Adrenal gland (tissue), 12 donors: ENCODE measurements around the gene NUP50. TPM values are rescaled to one million over a fixed set of nuclear protein-coding genes. Genes with fewer than 3 reads are reported as not detected.

Experiments used
- DNase-seq, 7 donors: peaks; one replicate each; pipeline ENCODE4 v3.0.0-alpha.2; 2019 to 2020
- H3K27ac ChIP-seq, 5 donors: fragments of 200-600 bp; sonication (generic) in 4 of 5; 1 replicate in 3 of 5; 2 replicates in 2 of 5; pipeline versions ENCODE4 v1.5.1 to v1.8.0; 2016 to 2020; ENCODE audit warnings: mild to moderate bottlenecking in 1 of 5
- H3K27me3 ChIP-seq: fragments of 200-600 bp; 2 replicates; pipeline ENCODE4 v1.8.0; 2021
- H3K36me3 ChIP-seq, 2 donors: fragments of 200-600 bp; replicated peaks in 1 of 2; 1 replicate in 1 of 2; 2 replicates in 1 of 2; pipeline versions ENCODE4 v1.5.1 to v1.8.0; 2018 to 2022
- H3K4me1 ChIP-seq, 2 donors: fragments of 200-600 bp; replicated peaks in 1 of 2; 1 replicate in 1 of 2; 2 replicates in 1 of 2; pipeline versions ENCODE4 v1.5.1 to v1.8.0; 2018 to 2021
- H3K4me3 ChIP-seq, 4 donors: fragments of 200-600 bp; sonication (generic) in 3 of 4; one replicate each; pipeline ENCODE4 v1.5.1; 2016 to 2018
- H3K9me3 ChIP-seq, 3 donors: fragments of 200-600 bp; sonication (generic) in 1 of 3; replicated peaks in 1 of 3; 1 replicate in 2 of 3; 2 replicates in 1 of 3; pipeline versions ENCODE4 v1.5.1 to v1.8.0; 2016 to 2021
- POLR2A ChIP-seq, 2 donors: fragments of 450-650 bp; IDR thresholded peaks; one replicate each; pipeline ENCODE4 v1.6.1; 2017; ENCODE audit warnings: antibody characterized with exemption in 2 of 2, mild to moderate bottlenecking in 2 of 2, moderate library complexity in 1 of 2
- WGBS, 4 donors: extraction: QIAGEN DNeasy Blood & Tissue Kit in 2 of 4; methylation state at CpG; one replicate each; pipeline versions ENCODE4 v1.1.5 to v1.1.7; 2013 to 2017; 5-methylcytosine and 5-hydroxymethylcytosine counted together
- intact Hi-C, 2 donors: fragments of 100-400 bp; cut with DNase I; formaldehyde crosslinking; loops; one replicate each; pipeline versions ENCODE4 v1.14.1 to v1.15.0; 2022 to 2023
- polyA plus RNA-seq, 3 donors: library from polyadenylated mRNA; stranded (reverse); fragments of 200-250 nt in 2 of 3; fragments of 350-450 nt in 1 of 3; fragmentation: Illumina TruSeq in 1 of 3; extraction: RNeasy Lipid Tissue Mini Kit (QIAGEN cat#74804) in 1 of 3; gene quantifications; one replicate each; pipeline ENCODE4 v1.2.3, GENCODE V29; 2013 to 2014
- total RNA-seq, 9 donors: library from RNA; depleted of rRNA in 4 of 9; stranded (reverse); fragments of >200 nt in 4 of 9; fragments of 120-200 nt in 1 of 9; fragmentation: NEBNext Ultra II Directional in 1 of 9; extraction: Animal tissue kit (Norgen Biotek cat#: 25700) in 1 of 9; gene quantifications; one replicate each; pipeline versions ENCODE4 v1.1.0 to v1.2.4, GENCODE V29; 2013 to 2023
- TF ChIP-seq, protein P1 (sequence below), 6 experiments: fragments of 450-650 bp in 4 of 6; fragments of 200-600 bp in 2 of 6; sonication (generic) in 1 of 6; IDR thresholded peaks; 1 replicate in 5 of 6; 2 replicates in 1 of 6; pipeline versions ENCODE4 v1.5.1 to v1.8.0; 2016 to 2021; ENCODE audit warnings: antibody characterized with exemption in 6 of 6, mild to moderate bottlenecking in 2 of 6, moderate library complexity in 1 of 6
- donor health status: healthy with polysubstance abuse.
- donor health status: Bipolar disorder and iron deficiency.
- donor health status: DM: yes; HTN: yes; CAD: no.
- donor health status: DM: no; HTN: no; CAD: no.
- donor health status: DM: no; HTN: no; CAD: no.
- donor health status: DM: yes; HTN: yes; CAD: no.

Gene NUP50
- total and polyA plus RNA-seq, 12 donors: 14.9 to 126 (median 64.6) TPM

DNA sequence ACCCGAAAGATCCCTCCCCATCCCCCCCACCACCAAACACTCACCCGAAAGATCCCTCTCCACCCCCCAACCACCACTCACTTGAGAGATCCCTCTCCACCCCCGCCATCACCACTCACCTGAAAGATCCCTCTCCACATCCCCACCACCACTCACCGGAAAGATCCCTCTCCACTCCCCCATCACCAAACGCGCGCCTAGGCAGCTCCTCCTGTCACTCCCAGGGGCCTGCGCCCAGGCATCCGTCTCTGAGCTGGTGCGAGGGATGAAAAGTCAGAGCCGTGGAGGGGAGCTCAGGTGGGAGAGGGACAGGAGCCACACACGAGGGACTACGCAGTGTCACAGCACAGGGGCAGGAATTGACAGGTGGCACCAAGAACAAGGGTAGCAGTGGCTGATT is 65.5 kb downstream of the NUP50 start:
- TF ChIP-seq POLR2A (IDR thresholded peaks at IDR 0.05): no peak
- TF ChIP-seq, protein P1, sequence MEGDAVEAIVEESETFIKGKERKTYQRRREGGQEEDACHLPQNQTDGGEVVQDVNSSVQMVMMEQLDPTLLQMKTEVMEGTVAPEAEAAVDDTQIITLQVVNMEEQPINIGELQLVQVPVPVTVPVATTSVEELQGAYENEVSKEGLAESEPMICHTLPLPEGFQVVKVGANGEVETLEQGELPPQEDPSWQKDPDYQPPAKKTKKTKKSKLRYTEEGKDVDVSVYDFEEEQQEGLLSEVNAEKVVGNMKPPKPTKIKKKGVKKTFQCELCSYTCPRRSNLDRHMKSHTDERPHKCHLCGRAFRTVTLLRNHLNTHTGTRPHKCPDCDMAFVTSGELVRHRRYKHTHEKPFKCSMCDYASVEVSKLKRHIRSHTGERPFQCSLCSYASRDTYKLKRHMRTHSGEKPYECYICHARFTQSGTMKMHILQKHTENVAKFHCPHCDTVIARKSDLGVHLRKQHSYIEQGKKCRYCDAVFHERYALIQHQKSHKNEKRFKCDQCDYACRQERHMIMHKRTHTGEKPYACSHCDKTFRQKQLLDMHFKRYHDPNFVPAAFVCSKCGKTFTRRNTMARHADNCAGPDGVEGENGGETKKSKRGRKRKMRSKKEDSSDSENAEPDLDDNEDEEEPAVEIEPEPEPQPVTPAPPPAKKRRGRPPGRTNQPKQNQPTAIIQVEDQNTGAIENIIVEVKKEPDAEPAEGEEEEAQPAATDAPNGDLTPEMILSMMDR (IDR thresholded peaks at IDR 0.05): no peak
- H3K4me1 ChIP-seq: peaks cover 0 to 26% of the 10 kb centered on the region in 2 donors
- H3K27me3 ChIP-seq: no peaks in the 10 kb centered on the region
- DNase-seq: no peak
- H3K9me3 ChIP-seq: no peaks in the 10 kb centered on the region
- 86 to 95% (median 92%) methylated on average over 8 to 13 of the region's 13 CpGs for WGBS, 4 donors
- H3K27ac ChIP-seq: no peak overlapping the region
- H3K36me3 ChIP-seq: no peaks in the 10 kb centered on the region
- intact Hi-C loops: no loop called here
- no peak overlapping the region for H3K4me3 ChIP-seq

DNA sequence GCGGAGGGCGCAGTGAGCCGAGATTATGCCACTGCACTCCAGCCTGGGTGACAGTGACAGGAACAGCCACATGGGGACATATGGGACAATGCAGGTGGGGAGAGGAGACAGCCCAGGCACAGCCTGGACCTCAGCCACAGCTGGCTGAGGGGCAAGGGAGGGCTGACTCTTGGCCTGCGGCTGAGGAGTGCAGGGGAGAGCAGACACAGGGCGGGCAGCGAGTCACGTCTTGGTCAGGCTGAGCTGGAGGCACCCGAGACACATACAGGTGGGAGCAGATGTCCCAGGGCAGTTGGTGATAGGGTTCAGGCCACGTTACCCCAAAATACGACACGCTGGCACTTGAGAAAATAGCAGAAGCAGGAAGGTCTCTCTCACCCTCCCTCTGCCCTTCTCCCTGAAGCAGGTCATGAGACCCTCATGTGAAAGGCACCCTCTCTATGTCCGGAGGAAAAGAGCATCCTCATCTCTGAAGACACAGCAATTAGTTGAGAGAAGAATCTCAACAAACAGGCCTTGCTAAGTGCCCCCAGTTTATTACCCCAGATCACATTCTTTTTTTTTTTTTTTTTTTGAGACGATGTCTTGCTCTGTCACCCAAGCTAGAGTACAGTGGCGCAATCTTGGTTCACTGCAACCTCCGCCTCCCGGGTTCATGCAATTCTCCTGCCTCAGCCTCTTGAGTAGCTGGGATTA is 66.4 kb downstream of the NUP50 start:
- H3K4me1 ChIP-seq: peaks cover 0 to 29% of the 10 kb centered on the region in 2 donors

DNA sequence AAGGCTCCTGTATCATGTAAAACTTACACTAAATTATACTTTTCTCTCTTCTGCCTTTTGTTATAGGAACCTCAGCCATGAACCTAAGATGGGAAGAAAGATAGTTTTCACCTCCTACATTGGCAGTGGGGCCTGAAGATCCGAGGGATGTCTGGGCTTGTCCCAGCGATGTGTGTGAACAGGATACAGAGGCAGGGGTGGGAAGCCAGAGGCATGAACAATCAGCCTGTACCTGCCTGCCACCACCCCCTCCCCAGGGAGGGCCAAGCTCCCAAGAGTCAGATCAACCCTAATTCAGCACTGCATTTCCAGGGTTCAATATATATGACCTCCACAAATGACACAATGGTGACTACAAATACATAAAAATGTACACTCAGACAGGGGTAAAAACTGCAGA is 67.6 kb downstream of the NUP50 start:
- no peaks in the 10 kb centered on the region for H3K9me3 ChIP-seq
- intact Hi-C loops: no loop called here
- no peaks in the 10 kb centered on the region for H3K36me3 ChIP-seq
- peaks cover 0 to 21% of the 10 kb centered on the region in 2 donors for H3K4me1 ChIP-seq
- no peaks in the 10 kb centered on the region for H3K27me3 ChIP-seq
- DNase-seq: no peak
- TF ChIP-seq, protein P1 (IDR thresholded peaks at IDR 0.05): no peak
- TF ChIP-seq POLR2A (IDR thresholded peaks at IDR 0.05): no peak
- no peak overlapping the region for H3K27ac ChIP-seq
- no peak overlapping the region for H3K4me3 ChIP-seq
- WGBS, 4 donors: 68 to 94% (median 91%) methylated on average over 2 of the region's 2 CpGs

More for the DNA sequence above, 66.4 kb downstream of the NUP50 start:
- intact Hi-C loops: no loop called here
- no peak for TF ChIP-seq POLR2A (IDR thresholded peaks at IDR 0.05)
- TF ChIP-seq, protein P1 (IDR thresholded peaks at IDR 0.05): no peak
- Histone ChIP-seq H3K9me3 (no peaks in the 10 kb centered on the region), H3K4me3 (no peak overlapping the region), H3K36me3 (no peaks in the 10 kb centered on the region), H3K27ac (no peak overlapping the region), H3K27me3 (no peaks in the 10 kb centered on the region)
- WGBS, 4 donors: 80 to 87% (median 84%) methylated on average over 16 of the region's 16 CpGs
- DNase-seq: no peak

DNA sequence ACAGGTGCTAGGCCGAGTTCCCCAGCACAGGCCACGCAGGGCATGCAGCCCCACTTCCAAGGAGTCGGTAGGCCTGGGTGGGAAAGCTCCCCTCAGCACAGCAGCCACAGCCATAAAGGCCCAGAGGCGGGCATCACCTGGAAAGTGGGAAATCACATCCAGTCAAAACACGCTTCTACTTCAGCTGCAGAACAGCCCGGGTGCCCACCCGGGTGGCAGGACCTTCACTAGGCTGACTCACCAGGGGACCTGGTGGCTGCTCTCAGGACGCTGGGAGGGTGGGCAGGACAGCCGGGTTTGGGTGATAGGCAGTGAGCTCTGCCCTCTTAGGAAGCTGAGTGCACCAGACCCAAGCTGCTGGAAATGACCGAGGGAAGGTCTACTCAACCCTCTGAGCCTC is 69.7 kb downstream of the NUP50 start:
- Histone ChIP-seq H3K27me3 (no peaks in the 10 kb centered on the region), H3K36me3 (no peaks in the 10 kb centered on the region), H3K4me3 (no peak overlapping the region), H3K4me1 (peaks cover 0 to 14% of the 10 kb centered on the region in 2 donors), H3K27ac (no peak overlapping the region), H3K9me3 (no peaks in the 10 kb centered on the region)
- intact Hi-C loops: no loop called here
- no peak for TF ChIP-seq POLR2A (IDR thresholded peaks at IDR 0.05)
- TF ChIP-seq, protein P1 (IDR thresholded peaks at IDR 0.05): no peak
- WGBS, 4 donors: 84 to 89% (median 87%) methylated on average over 6 to 10 of the region's 10 CpGs
- no peak for DNase-seq
